ENCODE measurements around the gene PPM1L. TPM values are rescaled to one million over a fixed set of nuclear protein-coding genes. Genes with fewer than 3 reads are reported as not detected.

PPM1L gene
- total and polyA plus RNA-seq, 2 donors (not counting 1 experiment from before 2014, with no cell fraction given) = 1.1 to 12.0 TPM

DNA sequence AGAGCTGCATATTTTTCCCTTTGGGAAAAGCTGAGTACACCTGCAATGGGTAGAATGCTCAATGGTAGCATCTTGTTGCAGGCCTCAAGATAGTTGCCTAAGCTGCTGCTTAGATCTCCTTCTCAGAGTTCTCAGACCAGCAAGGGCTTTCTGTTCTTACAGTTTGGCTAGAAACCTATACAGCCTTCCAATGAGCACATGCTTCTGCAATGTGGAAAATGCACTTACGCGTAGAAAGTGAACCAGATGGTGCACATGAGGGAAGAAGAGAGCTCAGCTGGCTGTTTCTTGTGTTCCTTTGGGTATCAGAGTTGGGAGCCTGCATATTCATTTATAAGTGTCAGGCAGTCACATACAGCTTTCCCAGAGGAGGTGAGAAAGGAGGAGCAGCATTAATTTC, 212.7 kb downstream of the PPM1L start:
- Histone ChIP-seq H3K9me3 (ENCODE audit: control extremely low read depth in 1 of 3, control insufficient read depth in 2 of 3, insufficient read depth in 1 of 3, low read length in 2 of 3) (no peaks in the 10 kb centered on the region), H4K20me1 (ENCODE audit: control insufficient read depth, insufficient read depth, low read length, poor library complexity, severe bottlenecking) (no peaks in the 10 kb centered on the region), H3K79me2 (ENCODE audit: control insufficient read depth, insufficient read depth, low read length) (no peaks in the 10 kb centered on the region), H3K27me3 (replicated peaks in 1 of 4; ENCODE audit: control extremely low read depth in 1 of 4, control insufficient read depth in 3 of 4, insufficient read depth in 4 of 4, low read length in 3 of 4) (no peaks in the 10 kb centered on the region), H2AFZ (ENCODE audit: insufficient read depth, low read depth, low read length, poor library complexity, severe bottlenecking) (no peak overlapping the region), H3K36me3 (replicated peaks in 1 of 2; ENCODE audit: control extremely low read depth in 1 of 2, control insufficient read depth in 1 of 2, extremely low read depth in 1 of 2, insufficient read depth in 2 of 2, low read length in 1 of 2) (no peaks in the 10 kb centered on the region), H3K9ac (ENCODE audit: low read length) (no peak overlapping the region), H3K4me2 (replicated peaks; ENCODE audit: low read depth, low read length, poor library complexity, severe bottlenecking) (no peak overlapping the region), H3K4me1 (ENCODE audit: control insufficient read depth in 2 of 2, insufficient read depth in 2 of 2, low read length in 2 of 2) (no peaks in the 10 kb centered on the region), H3K27ac (ENCODE audit: low read length in 2 of 2) (no peak overlapping the region), H3K4me3 (ENCODE audit: control extremely low read depth in 1 of 5, extremely low read depth in 1 of 5, insufficient read depth in 1 of 5, low read depth in 2 of 5, low read length in 4 of 5) (no peak overlapping the region)
- WGBS (ENCODE audit: insufficient coverage) = no CpG with 5 or more reads among the region's 2 CpGs
- Mint-ChIP-seq H3K4me3 (no peak overlapping the region), H3K4me1 (peaks cover 8% of the 10 kb centered on the region), H3K27me3 (no peaks in the 10 kb centered on the region), H3K9me3 (ENCODE audit: insufficient read depth) (peaks cover 3% of the 10 kb centered on the region), H3K27ac (no peak overlapping the region)
- DNase-seq (no peak), ATAC-seq (ENCODE audit: low read depth) (no peak)
- intact Hi-C loops (cut with micrococcal nuclease) = no loop called here
- ChIA-PET POLR2A (no interaction called here), CTCF (interaction anchor here (1.0 kb wide), 1 partner anchor 12 kb away, joined by 4 read pairs; no protein-coding TSS in a partner anchor)
- TF ChIP-seq, protein P1, sequence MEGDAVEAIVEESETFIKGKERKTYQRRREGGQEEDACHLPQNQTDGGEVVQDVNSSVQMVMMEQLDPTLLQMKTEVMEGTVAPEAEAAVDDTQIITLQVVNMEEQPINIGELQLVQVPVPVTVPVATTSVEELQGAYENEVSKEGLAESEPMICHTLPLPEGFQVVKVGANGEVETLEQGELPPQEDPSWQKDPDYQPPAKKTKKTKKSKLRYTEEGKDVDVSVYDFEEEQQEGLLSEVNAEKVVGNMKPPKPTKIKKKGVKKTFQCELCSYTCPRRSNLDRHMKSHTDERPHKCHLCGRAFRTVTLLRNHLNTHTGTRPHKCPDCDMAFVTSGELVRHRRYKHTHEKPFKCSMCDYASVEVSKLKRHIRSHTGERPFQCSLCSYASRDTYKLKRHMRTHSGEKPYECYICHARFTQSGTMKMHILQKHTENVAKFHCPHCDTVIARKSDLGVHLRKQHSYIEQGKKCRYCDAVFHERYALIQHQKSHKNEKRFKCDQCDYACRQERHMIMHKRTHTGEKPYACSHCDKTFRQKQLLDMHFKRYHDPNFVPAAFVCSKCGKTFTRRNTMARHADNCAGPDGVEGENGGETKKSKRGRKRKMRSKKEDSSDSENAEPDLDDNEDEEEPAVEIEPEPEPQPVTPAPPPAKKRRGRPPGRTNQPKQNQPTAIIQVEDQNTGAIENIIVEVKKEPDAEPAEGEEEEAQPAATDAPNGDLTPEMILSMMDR (IDR thresholded peaks at IDR 0.05) = no peak
- TF ChIP-seq EZH2 (IDR thresholded peaks at IDR 0.05; ENCODE audit: borderline replicate concordance, insufficient read depth, low read depth, low read length, poor library complexity, severe bottlenecking) = no peak

- ATAC-seq (ENCODE audit: low read depth) (no peak), DNase-seq (no peak)
- Histone ChIP-seq H3K9me3 (ENCODE audit: control extremely low read depth in 1 of 3, control insufficient read depth in 2 of 3, insufficient read depth in 1 of 3, low read length in 2 of 3) (no peaks in the 10 kb centered on the region), H3K4me3 (ENCODE audit: control extremely low read depth in 1 of 5, extremely low read depth in 1 of 5, insufficient read depth in 1 of 5, low read depth in 2 of 5, low read length in 4 of 5) (no peak overlapping the region), H3K4me1 (ENCODE audit: control insufficient read depth in 2 of 2, insufficient read depth in 2 of 2, low read length in 2 of 2) (no peaks in the 10 kb centered on the region), H4K20me1 (ENCODE audit: control insufficient read depth, insufficient read depth, low read length, poor library complexity, severe bottlenecking) (no peaks in the 10 kb centered on the region), H3K36me3 (replicated peaks in 1 of 2; ENCODE audit: control extremely low read depth in 1 of 2, control insufficient read depth in 1 of 2, extremely low read depth in 1 of 2, insufficient read depth in 2 of 2, low read length in 1 of 2) (no peaks in the 10 kb centered on the region), H2AFZ (ENCODE audit: insufficient read depth, low read depth, low read length, poor library complexity, severe bottlenecking) (no peak overlapping the region), H3K27ac (ENCODE audit: low read length in 2 of 2) (no peak overlapping the region), H3K4me2 (replicated peaks; ENCODE audit: low read depth, low read length, poor library complexity, severe bottlenecking) (no peak overlapping the region), H3K27me3 (replicated peaks in 1 of 4; ENCODE audit: control extremely low read depth in 1 of 4, control insufficient read depth in 3 of 4, insufficient read depth in 4 of 4, low read length in 3 of 4) (no peaks in the 10 kb centered on the region), H3K9ac (ENCODE audit: low read length) (no peak overlapping the region), H3K79me2 (ENCODE audit: control insufficient read depth, insufficient read depth, low read length) (no peaks in the 10 kb centered on the region)
- no peak overlapping the region for H3K4me3 Mint-ChIP-seq
- ChIA-PET CTCF (no interaction called here), POLR2A (no interaction called here)
- no CpG with 5 or more reads among the region's 2 CpGs for WGBS (ENCODE audit: insufficient coverage)
- no peak overlapping the region for H3K27ac Mint-ChIP-seq
- no peaks in the 10 kb centered on the region for H3K27me3 Mint-ChIP-seq
- intact Hi-C loops (cut with micrococcal nuclease) = no loop called here
- peaks cover 12% of the 10 kb centered on the region for H3K4me1 Mint-ChIP-seq
- TF ChIP-seq, protein P1 (IDR thresholded peaks at IDR 0.05) = no peak
- no peak for TF ChIP-seq EZH2 (IDR thresholded peaks at IDR 0.05; ENCODE audit: borderline replicate concordance, insufficient read depth, low read depth, low read length, poor library complexity, severe bottlenecking)
- no peaks in the 10 kb centered on the region for H3K9me3 Mint-ChIP-seq (ENCODE audit: insufficient read depth)
These were observed 217.2 kb downstream of the PPM1L start for GRCh38 chr3:160973067-160973809.

All from B cell (primary cell).